ENCODE data around the gene CD247. TPM values are rescaled to one million over a fixed set of nuclear protein-coding genes. Genes with fewer than 3 reads are reported as not detected.
A peak's percentile ranks its signal among the peaks of the same experiment; 100 is the strongest.

The CD247 gene
- total RNA-seq, 2 donors from 2014 or later, result 2.6 to 4.9 TPM

GRCh38 chr1:167439301-167439988, 78.9 kb downstream of the CD247 start:
- TF ChIP-seq CTCF (IDR thresholded peaks at IDR 0.05), result no peak
- H3K4me1 ChIP-seq, result peaks cover 3% of the 10 kb centered on the region
- DNase-seq, result peak; percentile 67
- H3K9me3 ChIP-seq, result no peaks in the 10 kb centered on the region
- H3K27ac ChIP-seq, result no peak overlapping the region
- no peaks in the 10 kb centered on the region for H3K36me3 ChIP-seq
- peak overlapping the region; percentile 38 for H3K4me3 ChIP-seq
- no peaks in the 10 kb centered on the region for H3K27me3 ChIP-seq
- intact Hi-C loops (cut with DNase I), result no loop called here
- H3K9ac ChIP-seq (ENCODE audit: low read depth in 2 of 2, low read length in 2 of 2), result peak overlapping the region in 1 of 2 donors; percentile 8

- intact Hi-C loops (cut with DNase I), result no loop called here
- H3K4me1 ChIP-seq, result peaks cover 3% of the 10 kb centered on the region
- H3K9me3 ChIP-seq, result no peaks in the 10 kb centered on the region
- H3K36me3 ChIP-seq, result no peaks in the 10 kb centered on the region
- DNase-seq, result peak; percentile 17
- H3K27ac ChIP-seq, result no peak overlapping the region
- TF ChIP-seq CTCF (IDR thresholded peaks at IDR 0.05), result no peak
- no peak overlapping the region for H3K4me3 ChIP-seq
- no peaks in the 10 kb centered on the region for H3K27me3 ChIP-seq
- H3K9ac ChIP-seq (ENCODE audit: low read depth in 2 of 2, low read length in 2 of 2), result peak overlapping the region in 1 of 2 donors; percentile 8
These were observed 79.9 kb downstream of the CD247 start for GRCh38 chr1:167438171-167439138.

GRCh38 chr1:167435484-167435883, 82.8 kb downstream of the CD247 start:
- no peak overlapping the region for H3K9ac ChIP-seq (ENCODE audit: low read depth in 2 of 2, low read length in 2 of 2)
- H3K9me3 ChIP-seq, result no peaks in the 10 kb centered on the region
- peak; percentile 10 for DNase-seq
- no peak overlapping the region for H3K27ac ChIP-seq
- no peak for TF ChIP-seq CTCF (IDR thresholded peaks at IDR 0.05)
- H3K4me3 ChIP-seq, result no peak overlapping the region
- no peaks in the 10 kb centered on the region for H3K27me3 ChIP-seq
- no peaks in the 10 kb centered on the region for H3K36me3 ChIP-seq
- H3K4me1 ChIP-seq, result peaks cover 3% of the 10 kb centered on the region
- intact Hi-C loops (cut with DNase I), result no loop called here

- H3K9ac ChIP-seq (ENCODE audit: low read depth in 2 of 2, low read length in 2 of 2), result no peak overlapping the region
- no peak for DNase-seq
- no peaks in the 10 kb centered on the region for H3K27me3 ChIP-seq
- H3K4me1 ChIP-seq, result peaks cover under 1% of the 10 kb centered on the region
- no peak overlapping the region for H3K4me3 ChIP-seq
- TF ChIP-seq CTCF (IDR thresholded peaks at IDR 0.05), result no peak
- H3K27ac ChIP-seq, result no peak overlapping the region
- intact Hi-C loops (cut with DNase I), result no loop called here
- H3K36me3 ChIP-seq, result no peaks in the 10 kb centered on the region
- no peaks in the 10 kb centered on the region for H3K9me3 ChIP-seq
These were observed 84.0 kb downstream of the CD247 start for GRCh38 chr1:167434306-167434705.

- intact Hi-C loops (cut with DNase I), result no loop called here
- Histone ChIP-seq H3K9me3 (no peaks in the 10 kb centered on the region), H3K4me3 (no peak overlapping the region), H3K9ac (ENCODE audit: low read depth in 2 of 2, low read length in 2 of 2) (no peak overlapping the region), H3K4me1 (no peaks in the 10 kb centered on the region), H3K27me3 (no peaks in the 10 kb centered on the region), H3K27ac (no peak overlapping the region), H3K36me3 (no peaks in the 10 kb centered on the region)
- TF ChIP-seq CTCF (IDR thresholded peaks at IDR 0.05), result no peak
- no peak for DNase-seq
These were observed 84.4 kb downstream of the CD247 start for GRCh38 chr1:167433884-167434283.

All from colonic mucosa (tissue), 4 donors.